AG09319 (cell line): Measurements from ENCODE around the gene SLC45A1.

ENCODE experiments used
- DNase-seq: peaks from one replicate; pipeline ENCODE4 v3.0.0-alpha.2; 2010; ENCODE audit warnings: low read depth; ENCODE audit errors: extremely low read depth
- CTCF ChIP-seq: IDR thresholded peaks from 2 replicates; pipeline ENCODE4 v1.5.1; 2011; ENCODE audit warnings: low read depth, mild to moderate bottlenecking, inconsistent platforms, low read length, moderate library complexity

SLC45A1 gene

GRCh38 chr1:8356256-8357209 is 38.6 kb downstream of the SLC45A1 start:
- DNase-seq, result no peak
- no peak for TF ChIP-seq CTCF

- no peak for TF ChIP-seq CTCF
- DNase-seq, result no peak
Observed at GRCh38 chr1:8357329-8358101, 39.6 kb downstream of the SLC45A1 start.

- TF ChIP-seq CTCF, result no peak
- DNase-seq, result no peak
Observed at GRCh38 chr1:8358241-8358896, 40.5 kb downstream of the SLC45A1 start.

GRCh38 chr1:8358897-8359616 is 41.1 kb downstream of the SLC45A1 start:
- TF ChIP-seq CTCF, result no peak
- DNase-seq, result no peak

GRCh38 chr1:8359617-8360481 is 41.9 kb downstream of the SLC45A1 start:
- TF ChIP-seq CTCF, result no peak
- no peak for DNase-seq

GRCh38 chr1:8360493-8361197 is 42.7 kb downstream of the SLC45A1 start:
- no peak for DNase-seq
- no peak for TF ChIP-seq CTCF
